Activated CD8-positive, alpha-beta T cell treated with anti-CD3 and anti-CD28 coated beads for 36 hours (primary cell): Measurements from ENCODE around the gene NNAT. TPM values are rescaled to one million over a fixed set of nuclear protein-coding genes. Genes with fewer than 3 reads are reported as not detected.
A peak's percentile ranks its signal among the peaks of the same experiment; 100 is the strongest.
"Not testable (repeated sequence)": the region's sequence is repeated elsewhere in the genome, so short reads cannot be mapped to it uniquely, and the experiment has no call there.

ENCODE experiments used
- ATAC-seq: fragments of 200-7000 bp; cut with Tn5 transposase; one replicate; pipeline ENCODE4 v1.10.0; 2021; ENCODE audit warnings: mild to moderate bottlenecking, moderate library complexity
- CTCF ChIA-PET: fragments of 350-600 bp; sonication (Branson Sonifier 250); formaldehyde crosslinking; loops from one replicate; lab custom pipeline; 2021; ENCODE audit warnings: antibody characterized with exemption; lab: Charles Lee
- POLR2A ChIA-PET: fragments of 350-600 bp; sonication (Branson Sonifier 250); formaldehyde crosslinking; loops from one replicate; lab custom pipeline; 2021; ENCODE audit warnings: antibody characterized with exemption; lab: Charles Lee
- DNase-seq: peaks from one replicate; pipeline ENCODE4 v3.0.0-alpha.2; 2020
- H3K27ac Mint-ChIP-seq: one replicate; pipeline ENCODE4 v1.8.0; 2021; ENCODE audit warnings: mild to moderate bottlenecking, mixed read lengths
- H3K27me3 Mint-ChIP-seq: one replicate; pipeline ENCODE4 v1.8.0; 2021; ENCODE audit warnings: mixed read lengths
- H3K36me3 Mint-ChIP-seq: one replicate; pipeline ENCODE4 v1.8.0; 2021; ENCODE audit warnings: low read depth, mixed read lengths
- H3K4me1 Mint-ChIP-seq: one replicate; pipeline ENCODE4 v1.8.0; 2021; ENCODE audit warnings: low read depth, mixed read lengths
- H3K4me3 Mint-ChIP-seq: one replicate; pipeline ENCODE4 v1.8.0; 2021; ENCODE audit warnings: mild to moderate bottlenecking, moderate library complexity, mixed read lengths
- H3K9me3 Mint-ChIP-seq: one replicate; pipeline ENCODE4 v1.8.0; 2021; ENCODE audit warnings: mixed read lengths
- CTCF ChIP-seq: fragments of 200-600 bp; IDR thresholded peaks from one replicate; pipeline ENCODE4 v1.8.0; 2022; ENCODE audit warnings: antibody characterized with exemption, mild to moderate bottlenecking
- intact Hi-C: fragments of 100-400 bp; cut with micrococcal nuclease; formaldehyde crosslinking; loops from one replicate; pipeline ENCODE4 v1.10.0; 2022
- total RNA-seq, 2 experiments: library from RNA; stranded (reverse); gene quantifications; one replicate each; pipeline ENCODE4 v1.2.3, GENCODE V29; 2021

Gene NNAT
- total RNA-seq: under 1 TPM in 1 of 2 experiments, not detected in 1; 0.47 TPM

DNA sequence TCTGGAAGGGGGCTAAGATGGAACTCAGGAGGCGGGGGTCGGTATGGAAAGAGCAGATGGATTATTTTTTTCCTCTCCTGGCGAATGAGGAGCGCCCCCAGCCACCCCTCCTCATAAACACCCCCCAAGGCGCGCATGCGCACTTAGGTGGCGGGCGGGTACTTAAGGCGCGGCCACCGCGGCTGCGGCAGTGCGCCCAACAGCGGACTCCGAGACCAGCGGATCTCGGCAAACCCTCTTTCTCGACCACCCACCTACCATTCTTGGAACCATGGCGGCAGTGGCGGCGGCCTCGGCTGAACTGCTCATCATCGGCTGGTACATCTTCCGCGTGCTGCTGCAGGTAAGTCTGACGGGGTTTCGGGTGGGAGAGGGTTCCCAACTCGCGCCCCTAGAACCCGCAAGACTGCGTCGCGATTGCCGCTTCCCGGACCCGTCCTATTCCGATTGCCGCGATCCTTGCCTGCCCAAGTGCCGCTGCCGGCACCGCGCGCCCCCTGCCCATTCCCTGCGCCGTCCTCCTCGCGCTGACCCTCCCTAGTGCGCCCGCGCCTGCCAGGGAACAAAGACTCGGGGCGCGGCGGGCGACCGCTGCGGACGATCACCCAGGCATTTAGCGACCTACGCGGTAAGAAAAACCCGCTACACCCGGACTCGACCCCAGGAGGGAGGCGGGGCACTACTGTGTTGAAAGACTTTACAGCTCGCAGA is at the start of gene NNAT:
TSS of gene NNAT (plus strand) at position 190 of the 711 bp plus-strand sequence. CDS start at position 272, 82 bp downstream.
- H3K27me3 Mint-ChIP-seq: no peaks in the 10 kb centered on the region
- H3K9me3 Mint-ChIP-seq: no peaks in the 10 kb centered on the region
- ChIA-PET POLR2A (no interaction called here), CTCF (interaction anchor here (0.6 kb wide), 1 partner anchor 342 kb away, joined by 3 read pairs; the partner anchor contains the start of gene RPN2)
- H3K36me3 Mint-ChIP-seq: peaks cover 14% of the 10 kb centered on the region
- DNase-seq: no peak
- TF ChIP-seq CTCF: no peak
- intact Hi-C loops: no loop called here
- ATAC-seq: no peak
- peaks cover 50% of the 10 kb centered on the region for H3K4me1 Mint-ChIP-seq
- no peak within 1 kb of the TSS for H3K27ac Mint-ChIP-seq
- peak within 1 kb of the TSS; percentile 50 for H3K4me3 Mint-ChIP-seq

DNA sequence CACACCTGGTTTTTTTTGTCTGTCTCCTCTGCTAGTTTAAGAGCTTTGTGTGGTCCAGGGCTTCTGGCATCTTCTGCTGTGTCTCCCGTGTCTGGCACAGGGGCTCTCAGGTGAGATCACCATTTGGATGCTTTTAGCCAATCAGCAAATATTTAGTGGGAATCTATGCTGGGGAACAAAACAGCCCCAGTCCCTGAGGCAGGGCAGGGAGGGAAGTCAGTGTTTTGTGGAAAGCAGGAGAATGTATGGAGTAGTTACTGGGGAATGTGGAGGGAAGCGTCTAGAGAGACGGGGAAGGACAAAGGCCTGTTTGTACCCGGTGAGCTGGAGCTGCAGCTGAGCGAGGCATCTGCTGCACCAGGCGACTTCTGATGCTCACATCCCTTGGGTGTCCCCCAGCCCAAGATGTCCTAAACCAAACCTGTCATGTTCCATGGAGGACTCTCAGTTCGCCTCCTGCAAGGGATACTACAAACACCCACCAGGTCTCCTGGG is 49.3 kb upstream of the NNAT start:
- DNase-seq (no peak), ATAC-seq (no peak)
- Mint-ChIP-seq H3K9me3 (peaks cover 5% of the 10 kb centered on the region), H3K27me3 (peaks cover 4% of the 10 kb centered on the region), H3K4me3 (no peak overlapping the region), H3K27ac (no peak overlapping the region), H3K4me1 (no peaks in the 10 kb centered on the region), H3K36me3 (no peaks in the 10 kb centered on the region)
- CTCF ChIA-PET: interaction anchor here (0.6 kb wide), 1 partner anchor 16 kb away, joined by 3 read pairs; no protein-coding TSS in a partner anchor
- POLR2A ChIA-PET: no interaction called here
- intact Hi-C loops: no loop called here
- TF ChIP-seq CTCF: no peak

- H3K27me3 Mint-ChIP-seq, ATAC-seq, H3K4me1 Mint-ChIP-seq, H3K4me3 Mint-ChIP-seq, intact Hi-C loops, H3K9me3 Mint-ChIP-seq, H3K27ac Mint-ChIP-seq, POLR2A ChIA-PET, DNase-seq, H3K36me3 Mint-ChIP-seq: not testable (repeated sequence)
- CTCF ChIA-PET: interaction anchor here (0.6 kb wide), 1 partner anchor 17 kb away, joined by 3 read pairs; no protein-coding TSS in a partner anchor
Measured at GRCh38 chr20:37472435-37472834, 48.6 kb upstream of the NNAT start.

- H3K9me3 Mint-ChIP-seq: peaks cover 5% of the 10 kb centered on the region
Measured at GRCh38 chr20:37473249-37474000, 47.6 kb upstream of the NNAT start.

DNA sequence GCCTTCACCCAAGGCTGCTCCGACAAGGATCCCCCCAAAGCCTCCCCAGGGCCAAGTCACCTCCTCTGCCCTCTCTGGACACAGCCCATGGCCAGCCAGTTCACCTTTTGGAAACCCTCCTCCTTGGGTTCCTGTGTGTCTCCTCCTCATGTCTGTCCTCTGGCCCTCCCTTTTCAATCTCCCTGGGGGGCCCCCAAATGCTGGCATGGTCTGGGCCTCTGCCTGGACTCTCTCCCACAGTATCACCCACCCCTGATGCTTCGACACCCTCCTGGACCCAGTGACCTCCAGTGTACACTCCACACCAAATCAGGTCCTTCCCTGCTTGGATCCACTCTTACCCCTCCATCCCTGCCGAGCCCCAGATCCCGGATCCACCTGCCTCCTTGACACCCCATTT is 46.7 kb upstream of the NNAT start:
- no peaks in the 10 kb centered on the region for H3K4me1 Mint-ChIP-seq
- no peak for DNase-seq
- intact Hi-C loops: no loop called here
- H3K27me3 Mint-ChIP-seq: peaks cover 1% of the 10 kb centered on the region
- H3K4me3 Mint-ChIP-seq: no peak overlapping the region
- no peak for TF ChIP-seq CTCF
- no peak overlapping the region for H3K27ac Mint-ChIP-seq
- POLR2A ChIA-PET: no interaction called here
- H3K36me3 Mint-ChIP-seq: no peaks in the 10 kb centered on the region
- peaks cover 5% of the 10 kb centered on the region for H3K9me3 Mint-ChIP-seq
- CTCF ChIA-PET: no interaction called here
- no peak for ATAC-seq

More at GRCh38 chr20:37473249-37474000, 47.6 kb upstream of the NNAT start:
- H3K4me3 Mint-ChIP-seq: no peak overlapping the region
- no peaks in the 10 kb centered on the region for H3K4me1 Mint-ChIP-seq
- no peak overlapping the region for H3K27ac Mint-ChIP-seq
- no peak for DNase-seq
- no peak for TF ChIP-seq CTCF
- ATAC-seq: no peak
- no peaks in the 10 kb centered on the region for H3K36me3 Mint-ChIP-seq
- intact Hi-C loops: no loop called here
- ChIA-PET CTCF (no interaction called here), POLR2A (no interaction called here)
- peaks cover 1% of the 10 kb centered on the region for H3K27me3 Mint-ChIP-seq
